ENCODE data around the gene VTN. TPM values are rescaled to one million over a fixed set of nuclear protein-coding genes. Genes with fewer than 3 reads are reported as not detected.

Gene VTN
- total RNA-seq, 1 donor from 2014 or later: 0.25 TPM

GRCh38 chr17:28407974-28408306, 37.8 kb upstream of the VTN start:
- Mint-ChIP-seq H3K27me3 (ENCODE audit: unreplicated experiment) (peaks cover 9% of the 10 kb centered on the region), H3K36me3 (ENCODE audit: unreplicated experiment) (no peaks in the 10 kb centered on the region), H3K4me1 (ENCODE audit: low read depth, unreplicated experiment) (peaks cover 4% of the 10 kb centered on the region), H3K27ac (ENCODE audit: unreplicated experiment) (no peak overlapping the region), H3K4me3 (ENCODE audit: unreplicated experiment) (no peak overlapping the region), H3K9me3 (ENCODE audit: unreplicated experiment) (peaks cover 9% of the 10 kb centered on the region)
- no peak for DNase-seq
- no peak for TF ChIP-seq CTCF (IDR thresholded peaks at IDR 0.05; ENCODE audit: partially characterized antibody, unreplicated experiment)

DNA sequence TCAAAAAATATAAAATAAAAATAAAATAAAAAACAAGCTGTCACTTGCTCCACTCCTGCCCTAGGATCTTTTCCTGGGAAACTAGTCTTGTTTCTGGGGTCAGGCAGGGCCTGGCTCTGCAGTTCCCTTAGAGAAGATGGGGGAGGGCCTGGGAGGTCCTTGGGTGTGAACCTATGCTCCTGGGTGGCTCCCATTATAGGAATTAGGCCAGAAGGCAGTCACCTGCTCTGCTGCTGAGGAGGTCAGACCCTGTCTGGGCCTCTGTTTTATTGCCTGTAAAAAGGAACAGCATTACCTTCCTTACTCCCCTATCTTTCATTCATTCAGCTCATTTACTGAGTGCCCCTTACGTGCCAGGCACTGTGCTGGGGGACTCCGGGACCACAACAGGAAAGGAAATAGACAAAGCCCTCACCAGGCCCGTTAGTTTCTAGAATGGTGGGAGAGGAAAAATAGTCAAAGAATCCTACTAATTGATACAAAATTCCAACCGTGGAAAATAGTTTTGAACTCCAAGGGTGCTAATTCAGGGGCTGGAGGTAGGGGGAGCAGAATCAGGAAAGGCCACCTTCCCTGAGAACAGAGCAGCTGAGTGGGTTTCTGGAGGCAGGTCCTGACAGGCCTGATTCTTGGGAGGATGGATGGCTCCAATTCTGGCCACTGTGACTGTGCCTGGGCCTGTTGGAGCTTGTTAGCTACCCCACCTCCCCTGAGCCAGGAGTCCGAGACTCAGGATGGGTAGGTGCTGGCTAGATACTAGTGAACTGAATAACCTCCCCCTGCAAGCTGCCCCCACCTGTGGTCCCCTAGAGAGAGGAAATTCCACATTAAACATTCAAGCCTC, 37.2 kb upstream of the VTN start:
- no peak for DNase-seq
- Mint-ChIP-seq H3K4me3 (ENCODE audit: unreplicated experiment) (peak overlapping the region; percentile 20), H3K9me3 (ENCODE audit: unreplicated experiment) (peaks cover 14% of the 10 kb centered on the region), H3K27me3 (ENCODE audit: unreplicated experiment) (peaks cover 9% of the 10 kb centered on the region), H3K27ac (ENCODE audit: unreplicated experiment) (no peak overlapping the region), H3K4me1 (ENCODE audit: low read depth, unreplicated experiment) (peaks cover 4% of the 10 kb centered on the region), H3K36me3 (ENCODE audit: unreplicated experiment) (no peaks in the 10 kb centered on the region)
- no peak for TF ChIP-seq CTCF (IDR thresholded peaks at IDR 0.05; ENCODE audit: partially characterized antibody, unreplicated experiment)

DNA sequence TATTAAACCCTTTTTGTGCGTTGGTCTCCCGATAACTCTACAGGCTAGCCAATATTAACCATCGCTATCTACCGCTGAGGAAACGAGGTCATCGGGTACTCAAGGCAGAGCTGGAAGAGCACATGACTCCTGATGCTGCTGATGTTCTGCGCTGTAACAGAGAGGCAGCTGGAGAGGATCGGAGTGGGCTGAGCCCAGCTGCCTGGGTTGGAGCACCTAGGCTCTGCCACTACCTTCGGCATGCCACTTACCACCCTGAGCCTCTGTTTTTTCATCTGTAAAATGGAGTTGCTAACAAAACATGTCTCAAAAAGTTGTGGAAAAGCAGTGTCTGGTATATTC, 36.3 kb upstream of the VTN start:
- peaks cover 14% of the 10 kb centered on the region for H3K9me3 Mint-ChIP-seq (ENCODE audit: unreplicated experiment)
- DNase-seq: no peak
- TF ChIP-seq CTCF (IDR thresholded peaks at IDR 0.05; ENCODE audit: partially characterized antibody, unreplicated experiment): no peak
- H3K36me3 Mint-ChIP-seq (ENCODE audit: unreplicated experiment): no peaks in the 10 kb centered on the region
- peaks cover 4% of the 10 kb centered on the region for H3K4me1 Mint-ChIP-seq (ENCODE audit: low read depth, unreplicated experiment)
- peak overlapping the region; percentile 59 for H3K27ac Mint-ChIP-seq (ENCODE audit: unreplicated experiment)
- H3K27me3 Mint-ChIP-seq (ENCODE audit: unreplicated experiment): peaks cover 11% of the 10 kb centered on the region
- peak overlapping the region; percentile 90 for H3K4me3 Mint-ChIP-seq (ENCODE audit: unreplicated experiment)

- Mint-ChIP-seq H3K27me3 (ENCODE audit: unreplicated experiment) (peaks cover 11% of the 10 kb centered on the region), H3K36me3 (ENCODE audit: unreplicated experiment) (no peaks in the 10 kb centered on the region), H3K4me3 (ENCODE audit: unreplicated experiment) (peak within 1 kb of the TSS; percentile 90), H3K4me1 (ENCODE audit: low read depth, unreplicated experiment) (peaks cover 4% of the 10 kb centered on the region), H3K27ac (ENCODE audit: unreplicated experiment) (peak within 1 kb of the TSS; percentile 59), H3K9me3 (ENCODE audit: unreplicated experiment) (peaks cover 14% of the 10 kb centered on the region)
- TF ChIP-seq CTCF (IDR thresholded peaks at IDR 0.05; ENCODE audit: partially characterized antibody, unreplicated experiment): no peak
- peak; percentile 67 for DNase-seq
Measured at GRCh38 chr17:28405632-28406472, 35.7 kb upstream of the VTN start, which contains the start of gene SLC46A1. SLC46A1 (minus strand) TSS chr17:28406212; CDS start chr17:28406114, 98 bp downstream.
